OCI-LY1 (cell line): ENCODE measurements around the gene SURF2.

Experiments
- H2AFZ ChIP-seq: fragments of 200-600 bp; sonication (generic), shearing (Covaris generic); 2 replicates; pipeline ENCODE4 v1.6.0; 2014; ENCODE audit warnings: antibody characterized with exemption, mild to moderate bottlenecking, low read length
- H3F3A ChIP-seq: fragments of 200-600 bp; sonication (generic), shearing (Covaris generic); 2 replicates; pipeline ENCODE4 v1.6.0; 2014; ENCODE audit warnings: mild to moderate bottlenecking, antibody characterized with exemption, low read length, moderate library complexity; ENCODE audit not compliant: insufficient read depth
- H3K27ac ChIP-seq: fragments of 200-600 bp; sonication (generic); 2 replicates; pipeline ENCODE4 v1.5.1; 2014; ENCODE audit warnings: low read length, mixed run types, mild to moderate bottlenecking, low read depth; ENCODE audit not compliant: poor library complexity, severe bottlenecking
- H3K27me3 ChIP-seq: fragments of 200-600 bp; sonication (generic); 2 replicates; pipeline ENCODE4 v1.6.0; 2014; ENCODE audit warnings: antibody characterized with exemption, mild to moderate bottlenecking, low read length, moderate library complexity; ENCODE audit not compliant: insufficient read depth
- H3K36me3 ChIP-seq: fragments of 200-600 bp; sonication (generic); 2 replicates; pipeline ENCODE4 v1.6.1; 2014; ENCODE audit warnings: mild to moderate bottlenecking, antibody characterized with exemption, low read length, moderate library complexity, mixed read lengths; ENCODE audit not compliant: insufficient read depth
- H3K4me1 ChIP-seq: fragments of 200-600 bp; sonication (generic); 2 replicates; pipeline ENCODE4 v1.5.1; 2014; ENCODE audit warnings: mild to moderate bottlenecking, low read length, moderate library complexity; ENCODE audit not compliant: insufficient read depth, severe bottlenecking
- H3K4me2 ChIP-seq: fragments of 200-600 bp; sonication (generic), shearing (Covaris generic); 2 replicates; pipeline ENCODE4 v1.6.1; 2014; ENCODE audit warnings: low read length
- H3K4me3 ChIP-seq: fragments of 200-600 bp; sonication (generic); 2 replicates; pipeline ENCODE4 v1.5.1; 2014; ENCODE audit warnings: low read length, low read depth, mild to moderate bottlenecking, mixed read lengths; ENCODE audit not compliant: poor library complexity, severe bottlenecking
- H3K79me2 ChIP-seq: fragments of 200-600 bp; shearing (Covaris generic); 2 replicates; pipeline ENCODE4 v1.6.1; 2016; ENCODE audit warnings: mixed run types, low read length, mixed read lengths; ENCODE audit not compliant: insufficient read depth
- H3K9ac ChIP-seq: fragments of 200-600 bp; sonication (generic), shearing (Covaris generic); 2 replicates; pipeline ENCODE4 v1.6.1; 2014; ENCODE audit warnings: mild to moderate bottlenecking, low read length, mixed read lengths
- H3K9me2 ChIP-seq: fragments of 200-600 bp; sonication (generic), shearing (Covaris generic); 2 replicates; pipeline ENCODE4 v1.6.1; 2014; ENCODE audit warnings: low read depth, mild to moderate bottlenecking, low read length, mixed read lengths
- H3K9me3 ChIP-seq: fragments of 200-600 bp; shearing (Covaris generic); 2 replicates; pipeline ENCODE4 v1.6.1; 2014; ENCODE audit warnings: low read length, mixed read lengths
- H4K20me1 ChIP-seq: fragments of 200-600 bp; sonication (generic), shearing (Covaris generic); 2 replicates; pipeline ENCODE4 v1.6.0; 2016; ENCODE audit warnings: mild to moderate bottlenecking, low read length; ENCODE audit not compliant: insufficient read depth
- CTCF ChIP-seq: fragments of 200-600 bp; sonication (generic), shearing (Covaris generic); IDR thresholded peaks from 2 replicates; pipeline ENCODE4 v1.5.1; 2017; ENCODE audit warnings: mild to moderate bottlenecking, antibody characterized with exemption, low read length, moderate library complexity, mixed read lengths
- EZH2 ChIP-seq: fragments of 200-600 bp; sonication (generic), shearing (Covaris generic); IDR thresholded peaks from 2 replicates; pipeline ENCODE4 v1.8.0; 2017; ENCODE audit warnings: borderline replicate concordance, mixed run types, mild to moderate bottlenecking, antibody characterized with exemption, low read length, moderate library complexity, mixed read lengths

Gene SURF2

GRCh38 chr9:133335924-133336811 lies 20.2 kb upstream of the SURF2 start, which contains the start of gene SURF6:
TSS of gene SURF6 (minus strand) at chr9:133336188. CDS start at chr9:133336132, 56 bp downstream.
- H3K4me2 ChIP-seq: peak within 1 kb of the TSS; percentile 76
- no peaks in the 10 kb centered on the region for H3K27me3 ChIP-seq
- peaks cover 34% of the 10 kb centered on the region for H3K4me1 ChIP-seq
- H3K36me3 ChIP-seq: peaks cover 65% of the 10 kb centered on the region
- H3F3A ChIP-seq: 0 out of 2 replicates have a peak, but pooled peaks cover 2% of the 10 kb centered on the region
- H3K27ac ChIP-seq: peak within 1 kb of the TSS; percentile 49
- TF ChIP-seq EZH2 (no peak), CTCF (no peak)
- peak within 1 kb of the TSS; percentile 86 for H3K4me3 ChIP-seq
- no peak within 1 kb of the TSS for H2AFZ ChIP-seq
- no peaks in the 10 kb centered on the region for H3K9me2 ChIP-seq
- no peaks in the 10 kb centered on the region for H4K20me1 ChIP-seq
- H3K9ac ChIP-seq: peak within 1 kb of the TSS; percentile 82
- peaks cover 13% of the 10 kb centered on the region for H3K79me2 ChIP-seq
- H3K9me3 ChIP-seq: no peaks in the 10 kb centered on the region

GRCh38 chr9:133339641-133340040 lies 16.7 kb upstream of the SURF2 start:
- Histone ChIP-seq H3K4me1 (peaks cover 29% of the 10 kb centered on the region), H3K9me3 (no peaks in the 10 kb centered on the region), H3K4me2 (no peak overlapping the region), H3K4me3 (no peak overlapping the region), H2AFZ (no peak overlapping the region), H3K36me3 (peaks cover 62% of the 10 kb centered on the region), H4K20me1 (no peaks in the 10 kb centered on the region), H3K27me3 (no peaks in the 10 kb centered on the region), H3K79me2 (peaks cover 12% of the 10 kb centered on the region), H3K27ac (no peak overlapping the region), H3K9ac (no peak overlapping the region), H3F3A (no peaks in the 10 kb centered on the region), H3K9me2 (no peaks in the 10 kb centered on the region)
- no peak for TF ChIP-seq EZH2
- no peak for TF ChIP-seq CTCF

- Histone ChIP-seq H3K4me1 (peaks cover 23% of the 10 kb centered on the region), H3K79me2 (peaks cover 5% of the 10 kb centered on the region), H3K9me2 (no peaks in the 10 kb centered on the region), H3K9me3 (no peaks in the 10 kb centered on the region), H3K27me3 (no peaks in the 10 kb centered on the region), H3K4me3 (no peak overlapping the region), H4K20me1 (no peaks in the 10 kb centered on the region), H3F3A (no peaks in the 10 kb centered on the region), H3K27ac (peak overlapping the region; percentile 44), H3K9ac (no peak overlapping the region; the same call in 1 of the 2 replicates), H2AFZ (no peak overlapping the region), H3K4me2 (peak overlapping the region; percentile 25; the same call in 1 of the 2 replicates), H3K36me3 (peaks cover 66% of the 10 kb centered on the region)
- no peak for TF ChIP-seq EZH2
- no peak for TF ChIP-seq CTCF
Measured at GRCh38 chr9:133340256-133340655, 16.1 kb upstream of the SURF2 start.
